Measurements from ENCODE around the gene GATD1.

DNA sequence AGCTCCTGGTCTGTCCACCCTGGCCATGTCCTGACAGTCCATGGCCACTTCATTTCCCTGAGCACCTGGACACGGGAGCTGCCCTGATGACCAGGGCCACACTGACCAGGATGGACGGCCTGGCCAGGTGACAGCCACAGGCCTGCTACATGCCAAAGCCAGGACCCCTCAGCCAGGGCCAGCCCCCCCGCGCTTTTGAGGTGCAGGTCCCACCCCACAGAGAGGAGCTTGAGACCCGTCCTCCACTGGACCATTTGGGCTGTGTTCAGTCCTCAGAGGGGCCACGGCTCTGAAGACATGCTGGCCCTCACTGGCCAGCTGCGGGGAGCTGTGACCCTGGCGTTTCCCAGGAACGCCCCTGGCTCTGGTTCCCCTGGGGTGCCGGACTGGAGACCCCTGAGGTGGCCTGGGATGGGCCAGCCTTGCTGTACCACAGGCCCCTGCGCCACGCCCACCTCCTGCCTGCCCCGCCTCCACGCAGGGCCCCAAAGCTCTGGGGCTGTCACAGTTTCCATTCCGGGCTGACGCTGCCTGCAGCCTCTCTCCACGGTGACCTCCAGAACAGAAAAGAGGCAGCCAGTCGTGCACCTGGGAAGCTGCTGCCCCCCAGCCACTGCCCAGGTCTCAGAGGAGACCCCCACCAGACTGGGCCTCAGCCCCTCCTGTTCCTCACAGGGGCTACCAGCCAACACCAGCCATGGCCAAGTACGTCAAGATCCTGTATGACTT, 53.1 kb downstream of the GATD1 start:
- TF ChIP-seq, protein P1, sequence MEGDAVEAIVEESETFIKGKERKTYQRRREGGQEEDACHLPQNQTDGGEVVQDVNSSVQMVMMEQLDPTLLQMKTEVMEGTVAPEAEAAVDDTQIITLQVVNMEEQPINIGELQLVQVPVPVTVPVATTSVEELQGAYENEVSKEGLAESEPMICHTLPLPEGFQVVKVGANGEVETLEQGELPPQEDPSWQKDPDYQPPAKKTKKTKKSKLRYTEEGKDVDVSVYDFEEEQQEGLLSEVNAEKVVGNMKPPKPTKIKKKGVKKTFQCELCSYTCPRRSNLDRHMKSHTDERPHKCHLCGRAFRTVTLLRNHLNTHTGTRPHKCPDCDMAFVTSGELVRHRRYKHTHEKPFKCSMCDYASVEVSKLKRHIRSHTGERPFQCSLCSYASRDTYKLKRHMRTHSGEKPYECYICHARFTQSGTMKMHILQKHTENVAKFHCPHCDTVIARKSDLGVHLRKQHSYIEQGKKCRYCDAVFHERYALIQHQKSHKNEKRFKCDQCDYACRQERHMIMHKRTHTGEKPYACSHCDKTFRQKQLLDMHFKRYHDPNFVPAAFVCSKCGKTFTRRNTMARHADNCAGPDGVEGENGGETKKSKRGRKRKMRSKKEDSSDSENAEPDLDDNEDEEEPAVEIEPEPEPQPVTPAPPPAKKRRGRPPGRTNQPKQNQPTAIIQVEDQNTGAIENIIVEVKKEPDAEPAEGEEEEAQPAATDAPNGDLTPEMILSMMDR (conservative IDR thresholded peaks at IDR 0.05 in 1 of 2, IDR thresholded peaks at IDR 0.05 in 1 of 2; ENCODE audit: low read depth in 1 of 2, low read length in 2 of 2) = no peak
- TF ChIP-seq EZH2 (IDR thresholded peaks at IDR 0.05; ENCODE audit: low read length, missing control alignments) = no peak
